K562 (cell line): Measurements from ENCODE around the gene DNAJB2. TPM values are rescaled to one million over a fixed set of nuclear protein-coding genes. Genes with fewer than 3 reads are reported as not detected.

Experiments used
- ASH1L ChIP-seq: fragments of 450-650 bp; IDR thresholded peaks from 2 replicates; pipeline ENCODE4 v1.6.1; 2018; ENCODE audit warnings: borderline replicate concordance, mild to moderate bottlenecking, low read depth; ENCODE audit not compliant: partially characterized antibody
- CEBPG ChIP-seq, 3 experiments: fragments of 200-800 bp in 1 of 3; sonication (Bioruptor generic) in 1 of 3; sonication (generic) in 1 of 3; formaldehyde crosslinking in 1 of 3; IDR thresholded peaks in 2 of 3; conservative IDR thresholded peaks in 1 of 3; 2 replicates each; pipeline versions ENCODE4 v1.6.1 to v1.8.0; 2016 to 2022; ENCODE audit warnings: missing compliant biosample characterization in 2 of 3, missing genetic modification characterization in 2 of 3, mild to moderate bottlenecking in 1 of 3, missing genetic modification reagents in 1 of 3
- CHD4 ChIP-seq: fragments of 200-600 bp; sonication (generic); IDR thresholded peaks from 3 replicates; pipeline ENCODE4 v1.6.1; 2012; ENCODE audit warnings: low read depth, mild to moderate bottlenecking, mixed read lengths, low read length, inconsistent platforms; ENCODE audit not compliant: insufficient read depth, insufficient replicate concordance, poor library complexity, severe bottlenecking
- EP300 ChIP-seq: IDR thresholded peaks from 2 replicates; pipeline ENCODE4 v1.6.1; 2012; ENCODE audit warnings: low read length, improper control_type of control experiment
- FOXO4 ChIP-seq: fragments of 450-650 bp; formaldehyde crosslinking; IDR thresholded peaks from 2 replicates; pipeline ENCODE4 v1.4.0; 2020; ENCODE audit warnings: mild to moderate bottlenecking, moderate library complexity
- FUS ChIP-seq: fragments of 200-400 bp; formaldehyde crosslinking; optimal IDR thresholded peaks from 2 replicates; pipeline ENCODE3; 2017; ENCODE audit warnings: low read depth, low read length
- GABPB2 ChIP-seq: fragments of 250-450 bp; sonication (Bioruptor Pico); conservative IDR thresholded peaks from 2 replicates; pipeline ENCODE4 v1.5.1; 2021; ENCODE audit warnings: mild to moderate bottlenecking
- GTF2B ChIP-seq: IDR thresholded peaks from 2 replicates; pipeline ENCODE4 v1.6.1; 2011; ENCODE audit not compliant: insufficient read length; ENCODE audit errors: extremely low read depth
- KDM1A ChIP-seq, 2 experiments: fragments of 450-650 bp; IDR thresholded peaks; 2 replicates each; pipeline ENCODE4 v1.6.1; 2016; ENCODE audit warnings: mild to moderate bottlenecking in 2 of 2
- KDM2B ChIP-seq: fragments of 250-450 bp; sonication (Bioruptor Pico); IDR thresholded peaks from 2 replicates; pipeline ENCODE4 v1.8.0; 2021; ENCODE audit warnings: mild to moderate bottlenecking, moderate library complexity
- POLR2H ChIP-seq: IDR thresholded peaks from 2 replicates; pipeline ENCODE4 v1.6.1; 2016; ENCODE audit warnings: missing genetic modification characterization, low read depth, mild to moderate bottlenecking, control low read depth, missing compliant biosample characterization, moderate library complexity
- SAFB2 ChIP-seq: fragments of 200-400 bp; formaldehyde crosslinking; IDR thresholded peaks from 2 replicates; pipeline ENCODE4 v1.6.1; 2018; ENCODE audit warnings: borderline replicate concordance, low read length, low read depth, moderate library complexity; ENCODE audit not compliant: severe bottlenecking
- SETDB1 ChIP-seq: IDR thresholded peaks from one replicate; pipeline ENCODE4 v1.6.1; 2012; ENCODE audit warnings: low read length, control low read depth, inconsistent platforms
- SRSF9 ChIP-seq: fragments of 200-400 bp; formaldehyde crosslinking; IDR thresholded peaks from 2 replicates; pipeline ENCODE4 v1.6.1; 2017; ENCODE audit warnings: low read depth, low read length, borderline replicate concordance
- STAT5B ChIP-seq: fragments of 250-450 bp; sonication (Bioruptor Pico); IDR thresholded peaks from 2 replicates; pipeline ENCODE4 v1.8.0; 2021; ENCODE audit warnings: mild to moderate bottlenecking, inconsistent platforms
- ZKSCAN3 ChIP-seq: fragments of 250-450 bp; sonication (Bioruptor Pico); IDR thresholded peaks from 2 replicates; pipeline ENCODE4 v1.4.0; 2020
- ZNF274 ChIP-seq: IDR thresholded peaks from 2 replicates; pipeline ENCODE4 v1.6.1; 2011; ENCODE audit warnings: low read depth, mild to moderate bottlenecking, low read length, moderate library complexity, borderline replicate concordance
- polyA plus RNA-seq, 8 experiments: library from polyadenylated mRNA; depleted of rRNA in 4 of 8; stranded (reverse) in 5 of 8; unstranded in 3 of 8; fragments of >200 nt; fragmentation: Nextera tagmentation in 2 of 8; fragmentation: Illumina TruSeq in 1 of 8; extraction: Ambion mirVana in 2 of 8; extraction: Trizol in 1 of 8; gene quantifications; 2 replicates each; pipeline versions ENCODE4 v1.2.1 to v1.2.3, GENCODE V29; 2011 to 2014; ENCODE audit warnings: inconsistent platforms in 1 of 8, missing spikeins in 1 of 8
- total RNA-seq, 7 experiments: library from RNA; depleted of rRNA in 6 of 7; stranded (reverse); fragments of >200 nt in 6 of 7; fragmentation: Illumina TruSeq in 2 of 7; extraction: Trizol in 2 of 7; gene quantifications; 2 replicates each; pipeline versions ENCODE4 v1.2.1 to v1.2.3, GENCODE V29; 2011 to 2021; ENCODE audit warnings: low replicate concordance in 1 of 7
- TF ChIP-seq, protein P1 (sequence below): fragments of 450-650 bp; formaldehyde crosslinking; IDR thresholded peaks from 2 replicates; pipeline ENCODE4 v1.4.0; 2022; ENCODE audit warnings: missing genetic modification characterization
- TF ChIP-seq, protein P2 (sequence below): sonication (generic); formaldehyde crosslinking; IDR thresholded peaks from 2 replicates; pipeline ENCODE4 v1.8.0; 2022; ENCODE audit warnings: missing genetic modification reagents, mild to moderate bottlenecking, borderline replicate concordance
- TF ChIP-seq, protein P3 (sequence below): fragments of 250-450 bp; sonication (Bioruptor Pico); IDR thresholded peaks from 2 replicates; pipeline ENCODE4 v1.5.1; 2021; ENCODE audit warnings: mild to moderate bottlenecking

DNAJB2 gene
- total and polyA plus RNA-seq, 9 of the 15 experiments (the other 6 are each of a cell fraction or from before 2014, with no cell fraction given), result 0.08 to 3.0 (median 2.2) TPM; not detected in 1

- TF ChIP-seq, protein P1, sequence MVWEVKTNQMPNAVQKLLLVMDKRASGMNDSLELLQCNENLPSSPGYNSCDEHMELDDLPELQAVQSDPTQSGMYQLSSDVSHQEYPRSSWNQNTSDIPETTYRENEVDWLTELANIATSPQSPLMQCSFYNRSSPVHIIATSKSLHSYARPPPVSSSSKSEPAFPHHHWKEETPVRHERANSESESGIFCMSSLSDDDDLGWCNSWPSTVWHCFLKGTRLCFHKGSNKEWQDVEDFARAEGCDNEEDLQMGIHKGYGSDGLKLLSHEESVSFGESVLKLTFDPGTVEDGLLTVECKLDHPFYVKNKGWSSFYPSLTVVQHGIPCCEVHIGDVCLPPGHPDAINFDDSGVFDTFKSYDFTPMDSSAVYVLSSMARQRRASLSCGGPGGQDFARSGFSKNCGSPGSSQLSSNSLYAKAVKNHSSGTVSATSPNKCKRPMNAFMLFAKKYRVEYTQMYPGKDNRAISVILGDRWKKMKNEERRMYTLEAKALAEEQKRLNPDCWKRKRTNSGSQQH (CRISPR knock-in tag), result no peak
- TF ChIP-seq SAFB2, result no peak
- TF ChIP-seq GABPB2 (CRISPR knock-in tag), result no peak
- peak; percentile 95 for TF ChIP-seq EP300
- no peak for TF ChIP-seq POLR2H
- no peak for TF ChIP-seq CEBPG (CRISPR knock-in tag; IDR thresholded peaks at IDR 0.05)
- TF ChIP-seq CEBPG (tag; conservative IDR thresholded peaks at IDR 0.05 in 1 of 2, IDR thresholded peaks at IDR 0.05 in 1 of 2), result no peak
- no peak for TF ChIP-seq ASH1L
- peak; percentile 45 for TF ChIP-seq FUS
- no peak for TF ChIP-seq FOXO4 (CRISPR knock-in tag)
- TF ChIP-seq, protein P2, sequence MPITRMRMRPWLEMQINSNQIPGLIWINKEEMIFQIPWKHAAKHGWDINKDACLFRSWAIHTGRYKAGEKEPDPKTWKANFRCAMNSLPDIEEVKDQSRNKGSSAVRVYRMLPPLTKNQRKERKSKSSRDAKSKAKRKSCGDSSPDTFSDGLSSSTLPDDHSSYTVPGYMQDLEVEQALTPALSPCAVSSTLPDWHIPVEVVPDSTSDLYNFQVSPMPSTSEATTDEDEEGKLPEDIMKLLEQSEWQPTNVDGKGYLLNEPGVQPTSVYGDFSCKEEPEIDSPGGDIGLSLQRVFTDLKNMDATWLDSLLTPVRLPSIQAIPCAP, result no peak
- no peak for TF ChIP-seq SETDB1
- TF ChIP-seq KDM2B (CRISPR knock-in tag), result no peak
- TF ChIP-seq SRSF9, result no peak
- peak; percentile 86 to 87 for TF ChIP-seq KDM1A (IDR thresholded peaks at IDR 0.05)
- TF ChIP-seq ZKSCAN3, result no peak
- no peak for TF ChIP-seq CHD4
- TF ChIP-seq, protein P3, sequence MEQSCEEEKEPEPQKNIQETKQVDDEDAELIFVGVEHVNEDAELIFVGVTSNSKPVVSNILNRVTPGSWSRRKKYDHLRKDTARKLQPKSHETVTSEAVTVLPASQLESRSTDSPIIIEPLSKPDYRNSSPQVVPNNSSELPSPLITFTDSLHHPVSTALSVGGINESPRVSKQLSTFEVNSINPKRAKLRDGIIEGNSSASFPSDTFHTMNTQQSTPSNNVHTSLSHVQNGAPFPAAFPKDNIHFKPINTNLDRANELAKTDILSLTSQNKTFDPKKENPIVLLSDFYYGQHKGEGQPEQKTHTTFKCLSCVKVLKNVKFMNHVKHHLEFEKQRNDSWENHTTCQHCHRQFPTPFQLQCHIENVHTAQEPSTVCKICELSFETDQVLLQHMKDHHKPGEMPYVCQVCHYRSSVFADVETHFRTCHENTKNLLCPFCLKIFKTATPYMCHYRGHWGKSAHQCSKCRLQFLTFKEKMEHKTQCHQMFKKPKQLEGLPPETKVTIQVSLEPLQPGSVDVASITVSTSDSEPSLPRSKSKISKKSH (CRISPR knock-in tag), result no peak
- peak; percentile 86 for TF ChIP-seq ZNF274
- TF ChIP-seq STAT5B (CRISPR knock-in tag), result no peak
- no peak for TF ChIP-seq GTF2B
Measured at GRCh38 chr2:219279151-219279915, at the start of gene DNAJB2 (continued).
